Measurements from ENCODE around the gene METTL14.

GRCh38 chr4:118742050-118742449 is 56.9 kb downstream of the METTL14 start:
- TF ChIP-seq CTCF (IDR thresholded peaks at IDR 0.05) (no peak), POLR2A (IDR thresholded peaks at IDR 0.05) (no peak)
